Measurements from ENCODE around the gene CILP.

DNA sequence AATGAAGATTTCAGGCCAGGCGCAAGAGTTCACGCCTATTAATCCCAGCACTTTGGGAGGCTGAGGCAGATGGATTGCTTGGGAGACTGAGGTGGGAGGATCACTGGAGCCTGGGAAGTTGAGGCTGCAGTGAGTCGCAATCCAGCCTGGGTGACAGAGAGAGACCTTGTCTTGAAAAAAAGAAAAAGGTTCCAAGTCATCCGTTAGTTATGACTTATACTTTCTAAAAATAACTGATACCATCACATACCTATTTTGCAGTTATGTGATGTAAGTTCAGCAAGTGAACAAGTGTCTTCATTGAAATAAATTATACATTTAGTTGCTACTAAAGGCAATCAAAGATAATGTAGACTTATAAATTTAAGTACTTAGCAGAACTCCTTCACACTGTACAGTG lies 48.2 kb downstream of the CILP start:
- TF ChIP-seq POLR2A (IDR thresholded peaks at IDR 0.05; ENCODE audit: low read length) (no peak), GATA1 (IDR thresholded peaks at IDR 0.05; ENCODE audit: low read depth, low read length) (no peak)
